Right atrium auricular region (tissue), 2 donors: ENCODE results near the gene IFIT1B. TPM values are rescaled to one million over a fixed set of nuclear protein-coding genes. Genes with fewer than 3 reads are reported as not detected.
"Not testable (repeated sequence)": the region's sequence is repeated elsewhere in the genome, so short reads cannot be mapped to it uniquely, and the experiment has no call there.

Experiments
- DNase-seq: peaks from one replicate; pipeline ENCODE4 v3.0.0-alpha.2; 2019; ENCODE audit warnings: low spot score
- H3K27ac ChIP-seq, 2 donors: fragments of 200-600 bp; sonication (generic); 1 replicate in 1 of 2; 2 replicates in 1 of 2; pipeline ENCODE4 v1.5.1; 2016 to 2019
- H3K27me3 ChIP-seq, 2 donors: fragments of 200-600 bp; sonication (generic); one replicate each; pipeline versions ENCODE4 v1.5.1 to v1.6.0; 2017 to 2019
- H3K36me3 ChIP-seq: fragments of 200-600 bp; sonication (generic); one replicate; pipeline ENCODE4 v1.5.1; 2016
- H3K4me1 ChIP-seq, 2 donors: fragments of 200-600 bp; sonication (generic); one replicate each; pipeline versions ENCODE4 v1.5.1 to v1.6.0; 2017 to 2019
- H3K4me3 ChIP-seq, 2 donors: fragments of 200-600 bp; sonication (generic); 1 replicate in 1 of 2; 2 replicates in 1 of 2; pipeline ENCODE4 v1.5.1; 2017 to 2019; ENCODE audit warnings: mild to moderate bottlenecking in 1 of 2, moderate library complexity in 1 of 2
- H3K9me3 ChIP-seq, 2 donors: fragments of 200-600 bp; sonication (generic); one replicate each; pipeline ENCODE4 v1.5.1; 2019
- CTCF ChIP-seq, 2 donors: fragments of 200-600 bp; sonication (generic); IDR thresholded peaks; one replicate each; pipeline ENCODE4 v1.5.1; 2019; ENCODE audit warnings: antibody characterized with exemption in 2 of 2
- total RNA-seq, 2 donors: library from RNA; depleted of rRNA; stranded (reverse); fragments of >200 nt; gene quantifications; one replicate each; pipeline ENCODE4 v1.1.0, GENCODE V29; 2016

The IFIT1B gene
- total RNA-seq = under 1 TPM in 1 of 2 donors, not detected in 1; 0.24 TPM

GRCh38 chr10:89377705-89378637 is at the start of gene IFIT1B:
Gene IFIT1B (plus strand): TSS chr10:89378056. CDS start chr10:89378136, 80 bp downstream.
- Histone ChIP-seq H3K27me3 (no peaks in the 10 kb centered on the region), H3K4me1 (peaks cover 0 to 22% of the 10 kb centered on the region in 2 donors), H3K4me3 (no peak within 1 kb of the TSS), H3K36me3 (no peaks in the 10 kb centered on the region), H3K9me3 (no peaks in the 10 kb centered on the region), H3K27ac (no peak within 1 kb of the TSS)
- DNase-seq = no peak
- no peak for TF ChIP-seq CTCF (IDR thresholded peaks at IDR 0.05)

- Histone ChIP-seq H3K9me3 (no peaks in the 10 kb centered on the region), H3K27ac (peak overlapping the region; percentile 79 to 81), H3K36me3 (no peaks in the 10 kb centered on the region), H3K4me1 (peaks cover 0 to 66% of the 10 kb centered on the region in 2 donors), H3K27me3 (no peaks in the 10 kb centered on the region), H3K4me3 (no peak overlapping the region)
- TF ChIP-seq CTCF (IDR thresholded peaks at IDR 0.05) = no peak
- DNase-seq = no peak
These were observed 48.7 kb upstream of the IFIT1B start for GRCh38 chr10:89329151-89329550.

- H3K4me3 ChIP-seq, H3K27me3 ChIP-seq, H3K9me3 ChIP-seq, DNase-seq, H3K36me3 ChIP-seq: not testable (repeated sequence)
- peak overlapping the region; percentile 33 to 64 for H3K27ac ChIP-seq
- peaks cover 0 to 73% of the 10 kb centered on the region in 2 donors for H3K4me1 ChIP-seq
These were observed 47.8 kb upstream of the IFIT1B start for GRCh38 chr10:89330014-89330413.

GRCh38 chr10:89330537-89331212 is 47.2 kb upstream of the IFIT1B start:
- TF ChIP-seq CTCF (IDR thresholded peaks at IDR 0.05) = no peak
- peak overlapping the region; percentile 74 to 76 for H3K27ac ChIP-seq
- no peak overlapping the region for H3K4me3 ChIP-seq
- no peak for DNase-seq
- peaks cover 0 to 77% of the 10 kb centered on the region in 2 donors for H3K4me1 ChIP-seq
- no peaks in the 10 kb centered on the region for H3K9me3 ChIP-seq
- no peaks in the 10 kb centered on the region for H3K36me3 ChIP-seq
- no peaks in the 10 kb centered on the region for H3K27me3 ChIP-seq

GRCh38 chr10:89331487-89332122 is 46.3 kb upstream of the IFIT1B start:
- H3K36me3 ChIP-seq, H3K9me3 ChIP-seq, H3K27me3 ChIP-seq, DNase-seq: not testable (repeated sequence)
- Histone ChIP-seq H3K4me3 (peak overlapping the region in 1 of 2 donors; percentile 37), H3K4me1 (peaks cover 0 to 86% of the 10 kb centered on the region in 2 donors), H3K27ac (peak overlapping the region; percentile 74 to 76)

GRCh38 chr10:89332123-89332633 is 45.7 kb upstream of the IFIT1B start:
- H3K9me3 ChIP-seq = no peaks in the 10 kb centered on the region
- TF ChIP-seq CTCF (IDR thresholded peaks at IDR 0.05) = no peak
- H3K4me3 ChIP-seq = peak overlapping the region; percentile 3 to 37
- no peaks in the 10 kb centered on the region for H3K36me3 ChIP-seq
- no peaks in the 10 kb centered on the region for H3K27me3 ChIP-seq
- DNase-seq = no peak
- H3K27ac ChIP-seq = peak overlapping the region; percentile 74 to 76
- peaks cover 0 to 86% of the 10 kb centered on the region in 2 donors for H3K4me1 ChIP-seq
